Measurements from ENCODE around the gene OSMR.

- TF ChIP-seq CTCF (IDR thresholded peaks at IDR 0.05) (no peak), POLR2A (IDR thresholded peaks at IDR 0.05) (no peak)
Measured at GRCh38 chr5:38796742-38797108, 49.1 kb upstream of the OSMR start.

All from Peyer's patch (tissue), 4 donors.